ENCODE measurements around the gene MYBBP1A. TPM values are rescaled to one million over a fixed set of nuclear protein-coding genes. Genes with fewer than 3 reads are reported as not detected.

Gene MYBBP1A
- total and polyA plus RNA-seq, 9 of the 15 experiments (the other 6 are each of a cell fraction or from before 2014, with no cell fraction given), result 2.0 to 114 (median 47.2) TPM

DNA sequence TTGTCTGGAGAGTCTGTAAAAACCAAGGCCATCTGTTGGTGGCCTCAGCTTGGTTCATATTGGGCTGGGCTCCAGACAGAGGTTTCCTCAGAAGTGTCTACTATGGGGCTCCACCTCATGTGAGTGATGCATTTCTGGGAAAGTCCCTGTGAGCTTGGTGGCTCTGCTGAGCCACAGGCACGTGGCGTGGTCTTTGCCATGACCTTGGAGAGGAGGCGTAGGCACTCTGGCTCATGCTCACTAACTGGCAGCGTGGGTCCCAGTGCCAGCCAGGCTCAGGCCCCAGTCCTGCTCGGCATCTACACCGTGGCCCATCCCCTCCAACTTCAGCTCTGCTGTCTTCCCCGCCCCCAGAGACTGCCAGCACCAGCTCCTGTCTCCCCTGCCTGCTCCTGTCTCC is 18.5 kb upstream of the MYBBP1A start:
- Histone ChIP-seq H3K27ac (ENCODE audit: extremely low read depth, low read depth, low read length) (no peak overlapping the region), H3K4me2 (ENCODE audit: insufficient read depth, low read length) (no peak overlapping the region), H2AFZ (ENCODE audit: low read depth, low read length) (no peak overlapping the region), H3K27me3 (ENCODE audit: control insufficient read depth in 2 of 2, insufficient read depth in 2 of 2, low read length in 2 of 2) (peaks cover 12 to 47% of the 10 kb centered on the region in 2 experiments), H3K36me3 (ENCODE audit: control insufficient read depth, insufficient read depth, low read length) (no peaks in the 10 kb centered on the region), H3K9ac (ENCODE audit: insufficient read depth in 1 of 2, low read depth in 2 of 2, low read length in 2 of 2) (no peak overlapping the region; a peak in 1 of 4 replicates), H3K79me2 (ENCODE audit: control insufficient read depth, insufficient read depth, low read length) (no peaks in the 10 kb centered on the region), H3K9me3 (replicated peaks; ENCODE audit: control insufficient read depth, insufficient read depth, low read depth, low read length) (no peaks in the 10 kb centered on the region), H4K20me1 (replicated peaks; ENCODE audit: control insufficient read depth, insufficient read depth, low read length) (no peaks in the 10 kb centered on the region), H3K4me3 (no peak overlapping the region), H3K9me1 (ENCODE audit: control insufficient read depth, insufficient read depth, low read length) (no peaks in the 10 kb centered on the region), H3K4me1 (replicated peaks in 1 of 2; ENCODE audit: control insufficient read depth in 2 of 2, insufficient read depth in 2 of 2, low read length in 2 of 2) (peaks cover 0 to 12% of the 10 kb centered on the region in 2 experiments; a peak in 2 of 5 replicates)
- WGBS (ENCODE audit: insufficient coverage, low coverage, missing lambda C conversion rate), result 3% methylated on average over 7 of the region's 7 CpGs
- in situ Hi-C loops (cut with MboI), result no loop called here
- intact Hi-C loops (cut with micrococcal nuclease), result no loop called here
- DNase-seq (ENCODE audit: extremely low read depth in 1 of 4, low spot score in 3 of 4) (no peak), FAIRE-seq (no peak), ATAC-seq (no peak)
- ChIA-PET POLR2A (interaction anchor here (0.6 kb wide), 1 partner anchor 68 kb away, joined by 3 read pairs; the partner anchor contains the start of gene ALOX15), CTCF (ENCODE audit: low intra/inter-chr PET ratio) (no interaction called here)
- BruUV-seq (replicated peaks), result no TSS peak
- TF ChIP-seq TEAD2 (tag; IDR thresholded peaks at IDR 0.05) (no peak), RHOXF2B (CRISPR knock-in tag; conservative IDR thresholded peaks at IDR 0.05) (no peak), CREM (IDR thresholded peaks at IDR 0.05; ENCODE audit: low read depth) (no peak), KAT2B (IDR thresholded peaks at IDR 0.05; ENCODE audit: low read depth, low read length) (no peak), SRSF1 (IDR thresholded peaks at IDR 0.05; ENCODE audit: low read depth, low read length) (no peak)
- TF ChIP-seq, protein P1, sequence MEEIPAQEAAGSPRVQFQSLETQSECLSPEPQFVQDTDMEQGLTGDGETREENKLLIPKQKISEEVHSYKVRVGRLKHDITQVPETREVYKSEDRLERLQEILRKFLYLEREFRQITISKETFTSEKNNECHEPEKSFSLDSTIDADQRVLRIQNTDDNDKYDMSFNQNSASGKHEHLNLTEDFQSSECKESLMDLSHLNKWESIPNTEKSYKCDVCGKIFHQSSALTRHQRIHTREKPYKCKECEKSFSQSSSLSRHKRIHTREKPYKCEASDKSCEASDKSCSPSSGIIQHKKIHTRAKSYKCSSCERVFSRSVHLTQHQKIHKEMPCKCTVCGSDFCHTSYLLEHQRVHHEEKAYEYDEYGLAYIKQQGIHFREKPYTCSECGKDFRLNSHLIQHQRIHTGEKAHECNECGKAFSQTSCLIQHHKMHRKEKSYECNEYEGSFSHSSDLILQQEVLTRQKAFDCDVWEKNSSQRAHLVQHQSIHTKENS (CRISPR knock-in tag; IDR thresholded peaks at IDR 0.05), result no peak
- TF ChIP-seq, protein P2, sequence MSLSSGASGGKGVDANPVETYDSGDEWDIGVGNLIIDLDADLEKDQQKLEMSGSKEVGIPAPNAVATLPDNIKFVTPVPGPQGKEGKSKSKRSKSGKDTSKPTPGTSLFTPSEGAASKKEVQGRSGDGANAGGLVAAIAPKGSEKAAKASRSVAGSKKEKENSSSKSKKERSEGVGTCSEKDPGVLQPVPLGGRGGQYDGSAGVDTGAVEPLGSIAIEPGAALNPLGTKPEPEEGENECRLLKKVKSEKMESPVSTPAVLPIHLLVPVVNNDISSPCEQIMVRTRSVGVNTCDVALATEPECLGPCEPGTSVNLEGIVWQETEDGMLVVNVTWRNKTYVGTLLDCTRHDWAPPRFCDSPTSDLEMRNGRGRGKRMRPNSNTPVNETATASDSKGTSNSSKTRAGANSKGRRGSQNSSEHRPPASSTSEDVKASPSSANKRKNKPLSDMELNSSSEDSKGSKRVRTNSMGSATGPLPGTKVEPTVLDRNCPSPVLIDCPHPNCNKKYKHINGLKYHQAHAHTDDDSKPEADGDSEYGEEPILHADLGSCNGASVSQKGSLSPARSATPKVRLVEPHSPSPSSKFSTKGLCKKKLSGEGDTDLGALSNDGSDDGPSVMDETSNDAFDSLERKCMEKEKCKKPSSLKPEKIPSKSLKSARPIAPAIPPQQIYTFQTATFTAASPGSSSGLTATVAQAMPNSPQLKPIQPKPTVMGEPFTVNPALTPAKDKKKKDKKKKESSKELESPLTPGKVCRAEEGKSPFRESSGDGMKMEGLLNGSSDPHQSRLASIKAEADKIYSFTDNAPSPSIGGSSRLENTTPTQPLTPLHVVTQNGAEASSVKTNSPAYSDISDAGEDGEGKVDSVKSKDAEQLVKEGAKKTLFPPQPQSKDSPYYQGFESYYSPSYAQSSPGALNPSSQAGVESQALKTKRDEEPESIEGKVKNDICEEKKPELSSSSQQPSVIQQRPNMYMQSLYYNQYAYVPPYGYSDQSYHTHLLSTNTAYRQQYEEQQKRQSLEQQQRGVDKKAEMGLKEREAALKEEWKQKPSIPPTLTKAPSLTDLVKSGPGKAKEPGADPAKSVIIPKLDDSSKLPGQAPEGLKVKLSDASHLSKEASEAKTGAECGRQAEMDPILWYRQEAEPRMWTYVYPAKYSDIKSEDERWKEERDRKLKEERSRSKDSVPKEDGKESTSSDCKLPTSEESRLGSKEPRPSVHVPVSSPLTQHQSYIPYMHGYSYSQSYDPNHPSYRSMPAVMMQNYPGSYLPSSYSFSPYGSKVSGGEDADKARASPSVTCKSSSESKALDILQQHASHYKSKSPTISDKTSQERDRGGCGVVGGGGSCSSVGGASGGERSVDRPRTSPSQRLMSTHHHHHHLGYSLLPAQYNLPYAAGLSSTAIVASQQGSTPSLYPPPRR (CRISPR knock-in tag; IDR thresholded peaks at IDR 0.05; ENCODE audit: borderline replicate concordance), result no peak

Measured in K562 (cell line).